ENCODE results near the gene MVD.

The MVD gene

GRCh38 chr16:88690341-88691128, 27.6 kb upstream of the MVD start:
- H3K27me3 Mint-ChIP-seq = no peaks in the 10 kb centered on the region
- H3K4me1 Mint-ChIP-seq = peaks cover 48% of the 10 kb centered on the region
- H3K4me3 Mint-ChIP-seq = no peak overlapping the region
- no peaks in the 10 kb centered on the region for H3K36me3 Mint-ChIP-seq
- peak overlapping the region; percentile 80 for H3K27ac Mint-ChIP-seq
- H3K9me3 Mint-ChIP-seq = no peaks in the 10 kb centered on the region

GRCh38 chr16:88688013-88688778, 25.3 kb upstream of the MVD start:
- no peaks in the 10 kb centered on the region for H3K27me3 Mint-ChIP-seq
- no peak overlapping the region for H3K4me3 Mint-ChIP-seq
- no peaks in the 10 kb centered on the region for H3K36me3 Mint-ChIP-seq
- H3K4me1 Mint-ChIP-seq = peaks cover 64% of the 10 kb centered on the region
- H3K27ac Mint-ChIP-seq = no peak overlapping the region
- H3K9me3 Mint-ChIP-seq = no peaks in the 10 kb centered on the region

GRCh38 chr16:88687676-88688012, 24.8 kb upstream of the MVD start:
- H3K27me3 Mint-ChIP-seq = no peaks in the 10 kb centered on the region
- no peak overlapping the region for H3K27ac Mint-ChIP-seq
- H3K4me3 Mint-ChIP-seq = no peak overlapping the region
- H3K9me3 Mint-ChIP-seq = no peaks in the 10 kb centered on the region
- no peaks in the 10 kb centered on the region for H3K36me3 Mint-ChIP-seq
- peaks cover 59% of the 10 kb centered on the region for H3K4me1 Mint-ChIP-seq

GRCh38 chr16:88687254-88687576, 24.3 kb upstream of the MVD start:
- Mint-ChIP-seq H3K27ac (no peak overlapping the region), H3K27me3 (no peaks in the 10 kb centered on the region), H3K9me3 (no peaks in the 10 kb centered on the region), H3K36me3 (no peaks in the 10 kb centered on the region), H3K4me3 (no peak overlapping the region), H3K4me1 (peaks cover 60% of the 10 kb centered on the region)

GRCh38 chr16:88686439-88687253, 23.8 kb upstream of the MVD start, which contains the start of gene SNAI3:
Gene SNAI3, minus strand, starts transcription at chr16:88686507. Its CDS starts 101 bp downstream, at chr16:88686406.
- no peaks in the 10 kb centered on the region for H3K27me3 Mint-ChIP-seq
- no peaks in the 10 kb centered on the region for H3K36me3 Mint-ChIP-seq
- H3K4me1 Mint-ChIP-seq = peaks cover 60% of the 10 kb centered on the region
- H3K9me3 Mint-ChIP-seq = no peaks in the 10 kb centered on the region
- H3K4me3 Mint-ChIP-seq = peak within 1 kb of the TSS; percentile 75
- H3K27ac Mint-ChIP-seq = no peak within 1 kb of the TSS

GRCh38 chr16:88686062-88686438, 23.2 kb upstream of the MVD start:
- Mint-ChIP-seq H3K36me3 (no peaks in the 10 kb centered on the region), H3K9me3 (no peaks in the 10 kb centered on the region), H3K4me1 (peaks cover 61% of the 10 kb centered on the region), H3K27ac (no peak overlapping the region), H3K27me3 (no peaks in the 10 kb centered on the region), H3K4me3 (peak overlapping the region; percentile 75)

- H3K36me3 Mint-ChIP-seq = no peaks in the 10 kb centered on the region
- H3K27ac Mint-ChIP-seq = no peak overlapping the region
- H3K9me3 Mint-ChIP-seq = no peaks in the 10 kb centered on the region
- peaks cover 59% of the 10 kb centered on the region for H3K4me1 Mint-ChIP-seq
- no peaks in the 10 kb centered on the region for H3K27me3 Mint-ChIP-seq
- peak overlapping the region; percentile 75 for H3K4me3 Mint-ChIP-seq
Observed at GRCh38 chr16:88685156-88686061, 22.5 kb upstream of the MVD start.

GRCh38 chr16:88684569-88685155, 21.8 kb upstream of the MVD start:
- Mint-ChIP-seq H3K27ac (peak overlapping the region; percentile 74), H3K36me3 (no peaks in the 10 kb centered on the region), H3K4me1 (peaks cover 54% of the 10 kb centered on the region), H3K9me3 (no peaks in the 10 kb centered on the region), H3K4me3 (peak overlapping the region; percentile 75), H3K27me3 (no peaks in the 10 kb centered on the region)

- Mint-ChIP-seq H3K27me3 (no peaks in the 10 kb centered on the region), H3K36me3 (no peaks in the 10 kb centered on the region), H3K4me3 (peak overlapping the region; percentile 57), H3K27ac (peak overlapping the region; percentile 88), H3K4me1 (peaks cover 39% of the 10 kb centered on the region), H3K9me3 (no peaks in the 10 kb centered on the region)
Observed at GRCh38 chr16:88681709-88682451, 19.0 kb upstream of the MVD start.

- Mint-ChIP-seq H3K27ac (peak overlapping the region; percentile 8), H3K36me3 (no peaks in the 10 kb centered on the region), H3K4me1 (peaks cover 39% of the 10 kb centered on the region), H3K4me3 (peak overlapping the region; percentile 57), H3K27me3 (no peaks in the 10 kb centered on the region), H3K9me3 (no peaks in the 10 kb centered on the region)
Observed at GRCh38 chr16:88681084-88681680, 18.3 kb upstream of the MVD start.

GRCh38 chr16:88680554-88681083, 17.7 kb upstream of the MVD start:
- Mint-ChIP-seq H3K27ac (peak overlapping the region; percentile 8), H3K36me3 (no peaks in the 10 kb centered on the region), H3K27me3 (no peaks in the 10 kb centered on the region), H3K4me3 (no peak overlapping the region), H3K9me3 (no peaks in the 10 kb centered on the region), H3K4me1 (peaks cover 39% of the 10 kb centered on the region)

GRCh38 chr16:88678224-88678979, 15.5 kb upstream of the MVD start:
- no peaks in the 10 kb centered on the region for H3K27me3 Mint-ChIP-seq
- no peak overlapping the region for H3K27ac Mint-ChIP-seq
- H3K36me3 Mint-ChIP-seq = no peaks in the 10 kb centered on the region
- H3K4me3 Mint-ChIP-seq = no peak overlapping the region
- H3K4me1 Mint-ChIP-seq = peaks cover 21% of the 10 kb centered on the region
- no peaks in the 10 kb centered on the region for H3K9me3 Mint-ChIP-seq

GRCh38 chr16:88677721-88678120, 14.8 kb upstream of the MVD start:
- H3K4me1 Mint-ChIP-seq = peaks cover 21% of the 10 kb centered on the region
- H3K9me3 Mint-ChIP-seq = no peaks in the 10 kb centered on the region
- no peaks in the 10 kb centered on the region for H3K27me3 Mint-ChIP-seq
- no peak overlapping the region for H3K4me3 Mint-ChIP-seq
- no peaks in the 10 kb centered on the region for H3K36me3 Mint-ChIP-seq
- no peak overlapping the region for H3K27ac Mint-ChIP-seq

All from activated naive CD4-positive, alpha-beta T cell treated with anti-CD3 and anti-CD28 coated beads, Interleukin-2, amount 50 U/mL, for 24 hours (primary cell).